Suprapubic skin (tissue), 4 donors: ENCODE results near the gene KATNB1.
"Not testable (repeated sequence)": the region's sequence is repeated elsewhere in the genome, so short reads cannot be mapped to it uniquely, and the experiment has no call there.

Source experiments
- POLR2A ChIP-seq, 2 donors: fragments of 450-650 bp; IDR thresholded peaks; one replicate each; pipeline ENCODE4 v1.6.1; 2017; ENCODE audit warnings: antibody characterized with exemption in 2 of 2, mild to moderate bottlenecking in 2 of 2, moderate library complexity in 2 of 2
- POLR2AphosphoS5 ChIP-seq, 3 donors: sonication (generic); formaldehyde crosslinking; IDR thresholded peaks; one replicate each; pipeline ENCODE4 v1.6.1; 2017; ENCODE audit warnings: antibody characterized with exemption in 3 of 3
- TF ChIP-seq, protein P1 (sequence below), 2 donors: fragments of 200-600 bp in 1 of 2; fragments of 450-650 bp in 1 of 2; sonication (generic) in 1 of 2; IDR thresholded peaks; one replicate each; pipeline ENCODE4 v1.5.1; 2016 to 2019; ENCODE audit warnings: antibody characterized with exemption in 2 of 2, mild to moderate bottlenecking in 1 of 2, moderate library complexity in 1 of 2

- TF ChIP-seq POLR2AphosphoS5, POLR2A (IDR thresholded peaks at IDR 0.05): not testable (repeated sequence)
- TF ChIP-seq, protein P1, sequence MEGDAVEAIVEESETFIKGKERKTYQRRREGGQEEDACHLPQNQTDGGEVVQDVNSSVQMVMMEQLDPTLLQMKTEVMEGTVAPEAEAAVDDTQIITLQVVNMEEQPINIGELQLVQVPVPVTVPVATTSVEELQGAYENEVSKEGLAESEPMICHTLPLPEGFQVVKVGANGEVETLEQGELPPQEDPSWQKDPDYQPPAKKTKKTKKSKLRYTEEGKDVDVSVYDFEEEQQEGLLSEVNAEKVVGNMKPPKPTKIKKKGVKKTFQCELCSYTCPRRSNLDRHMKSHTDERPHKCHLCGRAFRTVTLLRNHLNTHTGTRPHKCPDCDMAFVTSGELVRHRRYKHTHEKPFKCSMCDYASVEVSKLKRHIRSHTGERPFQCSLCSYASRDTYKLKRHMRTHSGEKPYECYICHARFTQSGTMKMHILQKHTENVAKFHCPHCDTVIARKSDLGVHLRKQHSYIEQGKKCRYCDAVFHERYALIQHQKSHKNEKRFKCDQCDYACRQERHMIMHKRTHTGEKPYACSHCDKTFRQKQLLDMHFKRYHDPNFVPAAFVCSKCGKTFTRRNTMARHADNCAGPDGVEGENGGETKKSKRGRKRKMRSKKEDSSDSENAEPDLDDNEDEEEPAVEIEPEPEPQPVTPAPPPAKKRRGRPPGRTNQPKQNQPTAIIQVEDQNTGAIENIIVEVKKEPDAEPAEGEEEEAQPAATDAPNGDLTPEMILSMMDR (IDR thresholded peaks at IDR 0.05), result not testable (repeated sequence)
These were observed 23.0 kb upstream of the KATNB1 start for GRCh38 chr16:57712569-57712968.
